HG03139 (cell line): ENCODE results near the gene FAF2.

Experiments
- ATAC-seq: cut with Tn5 transposase; IDR thresholded peaks from one replicate; pipeline ENCODE4 v1.9.1; 2021; ENCODE audit not compliant: unreplicated experiment

The FAF2 gene

GRCh38 chr5:176500511-176500910 lies 52.3 kb downstream of the FAF2 start:
- no peak for ATAC-seq

- no peak for ATAC-seq
Observed at GRCh38 chr5:176501333-176501732, 53.1 kb downstream of the FAF2 start.

GRCh38 chr5:176503496-176503895 lies 55.3 kb downstream of the FAF2 start:
- no peak for ATAC-seq

GRCh38 chr5:176507911-176508310 lies 59.7 kb downstream of the FAF2 start:
- ATAC-seq, result no peak

GRCh38 chr5:176508603-176509002 lies 60.4 kb downstream of the FAF2 start:
- no peak for ATAC-seq

GRCh38 chr5:176513788-176514187 lies 65.6 kb downstream of the FAF2 start:
- no peak for ATAC-seq

- ATAC-seq, result no peak
Observed at GRCh38 chr5:176514244-176514950, 66.2 kb downstream of the FAF2 start.

GRCh38 chr5:176515396-176515795 lies 67.2 kb downstream of the FAF2 start:
- no peak for ATAC-seq

- ATAC-seq, result no peak
Observed at GRCh38 chr5:176517053-176517661, 69.0 kb downstream of the FAF2 start.

GRCh38 chr5:176519810-176520720 lies 71.9 kb downstream of the FAF2 start:
- no peak for ATAC-seq

GRCh38 chr5:176521286-176521685 lies 73.1 kb downstream of the FAF2 start:
- no peak for ATAC-seq

- ATAC-seq, result no peak
Observed at GRCh38 chr5:176521699-176522263, 73.6 kb downstream of the FAF2 start.

GRCh38 chr5:176524138-176524537 lies 76.0 kb downstream of the FAF2 start:
- no peak for ATAC-seq

GRCh38 chr5:176524987-176525386 lies 76.8 kb downstream of the FAF2 start:
- no peak for ATAC-seq

- ATAC-seq, result no peak
Observed at GRCh38 chr5:176525677-176526076, 77.5 kb downstream of the FAF2 start.

GRCh38 chr5:176526462-176526861 lies 78.3 kb downstream of the FAF2 start:
- no peak for ATAC-seq

GRCh38 chr5:176527246-176528222 lies 79.3 kb downstream of the FAF2 start:
- no peak for ATAC-seq

- no peak for ATAC-seq
Observed at GRCh38 chr5:176528301-176528700, 80.1 kb downstream of the FAF2 start.

GRCh38 chr5:176528761-176529115 lies 80.6 kb downstream of the FAF2 start:
- ATAC-seq, result no peak

GRCh38 chr5:176529116-176529740 lies 81.0 kb downstream of the FAF2 start:
- no peak for ATAC-seq
